ENCODE results near the gene SENP8. TPM values are rescaled to one million over a fixed set of nuclear protein-coding genes. Genes with fewer than 3 reads are reported as not detected.

SENP8 gene
- total RNA-seq, 6 experiments from 2014 or later: 3.4 to 4.8 (median 3.8) TPM

DNA sequence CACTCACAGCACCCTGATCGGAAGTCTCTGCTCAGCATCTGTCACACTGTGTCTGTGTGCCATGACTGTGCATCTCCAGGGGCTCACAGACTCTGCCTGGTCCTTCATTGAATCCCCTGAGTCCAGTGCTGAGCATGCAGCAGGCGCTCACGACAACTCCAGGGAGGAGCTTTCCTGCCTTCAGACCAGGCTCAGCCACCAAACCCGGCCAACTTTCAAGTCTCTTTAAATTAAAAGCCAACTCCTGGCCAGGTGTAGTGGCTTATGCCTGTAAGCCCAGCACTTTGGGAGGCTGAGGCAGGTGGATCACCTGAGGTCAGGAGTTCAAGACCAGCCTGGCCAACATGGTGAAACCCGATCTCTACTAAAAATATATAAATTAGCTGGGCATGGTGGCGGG lies 55.2 kb downstream of the SENP8 start:
- H3K27ac Mint-ChIP-seq: no peak overlapping the region
- DNase-seq: no peak
- peaks cover 45% of the 10 kb centered on the region for H3K27me3 Mint-ChIP-seq (ENCODE audit: insufficient read depth)
- H3K4me3 Mint-ChIP-seq: no peak overlapping the region
- no peak for TF ChIP-seq CTCF (IDR thresholded peaks at IDR 0.05)
- peaks cover under 1% of the 10 kb centered on the region; the same call in 1 of the 2 replicates for H3K4me1 Mint-ChIP-seq (ENCODE audit: low read depth)
- no peaks in the 10 kb centered on the region for H3K36me3 Mint-ChIP-seq (ENCODE audit: low read depth)
- no peaks in the 10 kb centered on the region for H3K9me3 Mint-ChIP-seq

DNA sequence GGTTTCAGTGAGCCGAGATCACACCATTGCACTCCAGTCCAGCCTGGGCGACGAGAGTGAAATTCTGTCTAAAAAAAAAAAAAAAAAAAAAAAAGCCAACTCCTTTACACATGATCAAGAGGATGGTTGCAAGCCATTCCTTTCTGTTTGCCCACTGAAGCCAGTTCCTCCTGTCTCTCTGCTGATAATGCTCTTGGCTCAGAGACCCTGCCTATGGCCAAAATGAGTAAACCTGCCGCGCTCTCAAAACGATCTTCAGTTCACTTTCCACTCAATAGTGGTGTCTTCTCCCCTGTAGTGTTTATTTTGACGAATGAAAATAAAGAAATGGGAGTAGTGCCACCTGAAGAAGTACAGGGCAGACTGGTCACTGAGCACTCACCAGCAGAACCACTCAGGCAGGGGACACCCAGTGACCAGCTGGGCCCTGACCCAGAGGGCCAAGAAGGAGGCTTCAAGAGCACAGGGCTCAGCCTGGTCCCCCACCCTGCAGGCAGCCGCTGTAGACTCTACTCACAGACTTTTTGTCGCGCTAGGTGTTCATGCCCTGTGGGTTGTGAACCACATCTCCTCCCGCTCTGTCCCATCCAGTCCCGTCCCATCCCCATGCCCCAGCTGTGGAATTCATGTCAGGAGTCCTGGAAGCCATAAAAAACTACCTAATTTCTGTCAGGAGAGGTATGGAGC lies 55.8 kb downstream of the SENP8 start:
- no peaks in the 10 kb centered on the region for H3K9me3 Mint-ChIP-seq
- DNase-seq: no peak
- H3K4me3 Mint-ChIP-seq: no peak overlapping the region
- TF ChIP-seq CTCF (IDR thresholded peaks at IDR 0.05): no peak
- no peaks in the 10 kb centered on the region for H3K36me3 Mint-ChIP-seq (ENCODE audit: low read depth)
- no peak overlapping the region for H3K27ac Mint-ChIP-seq
- peaks cover 45% of the 10 kb centered on the region for H3K27me3 Mint-ChIP-seq (ENCODE audit: insufficient read depth)
- no peaks in the 10 kb centered on the region for H3K4me1 Mint-ChIP-seq (ENCODE audit: low read depth)

- no peaks in the 10 kb centered on the region for H3K36me3 Mint-ChIP-seq (ENCODE audit: low read depth)
- H3K27me3 Mint-ChIP-seq (ENCODE audit: insufficient read depth): peaks cover 50% of the 10 kb centered on the region
- H3K4me3 Mint-ChIP-seq: no peak overlapping the region
- no peaks in the 10 kb centered on the region for H3K4me1 Mint-ChIP-seq (ENCODE audit: low read depth)
- no peak for DNase-seq
- no peak overlapping the region for H3K27ac Mint-ChIP-seq
- TF ChIP-seq CTCF (IDR thresholded peaks at IDR 0.05): no peak
- no peaks in the 10 kb centered on the region for H3K9me3 Mint-ChIP-seq
Measured at GRCh38 chr15:72174551-72175165, 56.5 kb downstream of the SENP8 start.

- Mint-ChIP-seq H3K4me1 (ENCODE audit: low read depth) (no peaks in the 10 kb centered on the region), H3K36me3 (ENCODE audit: low read depth) (no peaks in the 10 kb centered on the region), H3K9me3 (no peaks in the 10 kb centered on the region), H3K4me3 (no peak overlapping the region), H3K27me3 (ENCODE audit: insufficient read depth) (peaks cover 49% of the 10 kb centered on the region), H3K27ac (no peak overlapping the region)
- TF ChIP-seq CTCF (IDR thresholded peaks at IDR 0.05): no peak
- no peak for DNase-seq
Measured at GRCh38 chr15:72175186-72176044, 57.2 kb downstream of the SENP8 start.

DNA sequence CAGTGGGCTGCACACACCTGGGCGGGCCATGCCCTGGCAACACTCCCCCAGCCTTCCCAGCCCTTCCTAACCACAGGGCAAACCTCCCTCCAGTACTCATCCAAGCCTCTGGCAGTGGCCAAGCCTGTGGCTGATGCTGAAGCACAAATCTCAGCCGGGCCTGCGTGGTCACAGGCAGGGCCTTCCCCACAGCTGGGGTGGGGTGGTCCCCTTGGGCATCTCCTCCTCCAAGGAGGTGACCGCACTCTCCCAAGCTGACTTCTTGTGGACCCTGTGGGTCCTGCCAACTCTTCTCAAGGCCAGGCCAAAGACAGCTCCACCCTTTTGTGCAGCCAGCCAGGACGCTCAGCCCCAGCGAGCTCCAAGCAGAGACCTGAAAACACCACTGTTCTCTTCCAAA lies 58.0 kb downstream of the SENP8 start:
- Mint-ChIP-seq H3K9me3 (no peaks in the 10 kb centered on the region), H3K27ac (no peak overlapping the region), H3K27me3 (ENCODE audit: insufficient read depth) (peaks cover 47% of the 10 kb centered on the region), H3K4me1 (ENCODE audit: low read depth) (no peaks in the 10 kb centered on the region), H3K36me3 (ENCODE audit: low read depth) (no peaks in the 10 kb centered on the region), H3K4me3 (no peak overlapping the region)
- DNase-seq: no peak
- no peak for TF ChIP-seq CTCF (IDR thresholded peaks at IDR 0.05)

Data from HFFc6 (cell line).